G401 (cell line): ENCODE measurements around the gene IFIT3. TPM values are rescaled to one million over a fixed set of nuclear protein-coding genes. Genes with fewer than 3 reads are reported as not detected.
A peak's percentile ranks its signal among the peaks of the same experiment; 100 is the strongest.
"Not testable (repeated sequence)": the region's sequence is repeated elsewhere in the genome, so short reads cannot be mapped to it uniquely, and the experiment has no call there.

Experiments used
- DNase-seq: peaks from one replicate; pipeline ENCODE4 v3.0.0-alpha.2; 2015; ENCODE audit warnings: low spot score
- in situ Hi-C: cut with HindIII; loops from 2 replicates; pipeline ENCODE4 v1.10.0; 2016; ENCODE audit warnings: low sequenced_read_pairs, mixed read lengths
- total RNA-seq: library from RNA; depleted of rRNA; stranded (reverse); fragments of >200 nt; shearing (Covaris generic); gene quantifications from 2 replicates; pipeline ENCODE4 v1.2.3, GENCODE V29; 2014

Gene IFIT3
- total RNA-seq, 1 experiment from 2014 or later = 2.7 TPM

- in situ Hi-C loops = no loop called here
- DNase-seq = peak; percentile 66
Observed at GRCh38 chr10:89302625-89303024, 25.2 kb upstream of the IFIT3 start.

GRCh38 chr10:89303161-89303560 is 24.6 kb upstream of the IFIT3 start:
- DNase-seq = peak; percentile 54
- in situ Hi-C loops = no loop called here

- DNase-seq = no peak
- in situ Hi-C loops = no loop called here
Observed at GRCh38 chr10:89304026-89304425, 23.8 kb upstream of the IFIT3 start.

GRCh38 chr10:89304446-89304845 is 23.4 kb upstream of the IFIT3 start:
- DNase-seq = no peak
- in situ Hi-C loops = no loop called here

- in situ Hi-C loops = no loop called here
Observed at GRCh38 chr10:89304925-89305324, 22.9 kb upstream of the IFIT3 start.

GRCh38 chr10:89305766-89306433 is 21.9 kb upstream of the IFIT3 start:
- in situ Hi-C loops = no loop called here
- no peak for DNase-seq

More at GRCh38 chr10:89304925-89305324, 22.9 kb upstream of the IFIT3 start:
- no peak for DNase-seq

- in situ Hi-C loops = no loop called here
Observed at GRCh38 chr10:89306434-89307268, 21.1 kb upstream of the IFIT3 start.

GRCh38 chr10:89307269-89307577 is 20.6 kb upstream of the IFIT3 start:
- in situ Hi-C loops = no loop called here
- DNase-seq = no peak

More at GRCh38 chr10:89306434-89307268, 21.1 kb upstream of the IFIT3 start:
- no peak for DNase-seq

GRCh38 chr10:89308266-89308665 is 19.5 kb upstream of the IFIT3 start:
- no peak for DNase-seq
- in situ Hi-C loops = no loop called here

GRCh38 chr10:89308736-89309135 is 19.1 kb upstream of the IFIT3 start:
- in situ Hi-C loops = no loop called here
- DNase-seq = no peak

GRCh38 chr10:89309156-89310055 is 18.4 kb upstream of the IFIT3 start:
- no peak for DNase-seq
- in situ Hi-C loops = no loop called here

GRCh38 chr10:89310056-89310893 is 17.5 kb upstream of the IFIT3 start:
- in situ Hi-C loops = no loop called here
- DNase-seq = no peak

- no peak for DNase-seq
- in situ Hi-C loops = no loop called here
Observed at GRCh38 chr10:89312973-89313372, 14.8 kb upstream of the IFIT3 start.

- DNase-seq = no peak
- in situ Hi-C loops = no loop called here
Observed at GRCh38 chr10:89314676-89315075, 13.1 kb upstream of the IFIT3 start.

- in situ Hi-C loops, DNase-seq: not testable (repeated sequence)
Observed at GRCh38 chr10:89318047-89318446, 9.8 kb upstream of the IFIT3 start.

GRCh38 chr10:89325081-89325480 is 2.7 kb upstream of the IFIT3 start:
- in situ Hi-C loops, DNase-seq: not testable (repeated sequence)

- DNase-seq, in situ Hi-C loops: not testable (repeated sequence)
Observed at GRCh38 chr10:89325856-89326255, 1.9 kb upstream of the IFIT3 start.

GRCh38 chr10:89329151-89329550 is 1.4 kb downstream of the IFIT3 start:
- in situ Hi-C loops = no loop called here
- no peak for DNase-seq

- in situ Hi-C loops = not testable (repeated sequence)
- peak; percentile 49 for DNase-seq
Observed at GRCh38 chr10:89330014-89330413, 2.2 kb downstream of the IFIT3 start.
